Measurements from ENCODE around the gene PTPRJ.

DNA sequence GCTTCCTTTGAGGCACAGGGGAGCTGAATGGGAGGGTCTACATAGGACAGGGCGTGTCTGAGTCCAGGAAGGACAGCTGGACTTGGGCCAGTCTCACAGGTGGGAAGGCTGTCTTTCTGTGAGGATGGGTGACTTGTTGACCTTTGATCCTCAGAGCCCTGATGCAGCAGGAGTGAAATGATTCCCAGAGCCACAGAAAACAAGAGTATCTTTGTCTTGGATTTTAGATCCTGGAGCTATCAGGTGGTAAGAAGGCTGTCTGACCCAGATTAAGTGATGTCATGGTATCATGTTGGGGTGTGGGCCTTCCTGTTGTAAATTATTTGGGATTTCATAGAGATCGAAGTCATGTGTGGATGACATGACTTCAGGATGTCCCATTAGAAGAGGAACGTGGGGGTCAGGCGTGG lies 15.0 kb downstream of the PTPRJ start:
- TF ChIP-seq, protein P1, sequence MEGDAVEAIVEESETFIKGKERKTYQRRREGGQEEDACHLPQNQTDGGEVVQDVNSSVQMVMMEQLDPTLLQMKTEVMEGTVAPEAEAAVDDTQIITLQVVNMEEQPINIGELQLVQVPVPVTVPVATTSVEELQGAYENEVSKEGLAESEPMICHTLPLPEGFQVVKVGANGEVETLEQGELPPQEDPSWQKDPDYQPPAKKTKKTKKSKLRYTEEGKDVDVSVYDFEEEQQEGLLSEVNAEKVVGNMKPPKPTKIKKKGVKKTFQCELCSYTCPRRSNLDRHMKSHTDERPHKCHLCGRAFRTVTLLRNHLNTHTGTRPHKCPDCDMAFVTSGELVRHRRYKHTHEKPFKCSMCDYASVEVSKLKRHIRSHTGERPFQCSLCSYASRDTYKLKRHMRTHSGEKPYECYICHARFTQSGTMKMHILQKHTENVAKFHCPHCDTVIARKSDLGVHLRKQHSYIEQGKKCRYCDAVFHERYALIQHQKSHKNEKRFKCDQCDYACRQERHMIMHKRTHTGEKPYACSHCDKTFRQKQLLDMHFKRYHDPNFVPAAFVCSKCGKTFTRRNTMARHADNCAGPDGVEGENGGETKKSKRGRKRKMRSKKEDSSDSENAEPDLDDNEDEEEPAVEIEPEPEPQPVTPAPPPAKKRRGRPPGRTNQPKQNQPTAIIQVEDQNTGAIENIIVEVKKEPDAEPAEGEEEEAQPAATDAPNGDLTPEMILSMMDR (IDR thresholded peaks at IDR 0.05) = no peak
- no peak for TF ChIP-seq POLR2AphosphoS5 (IDR thresholded peaks at IDR 0.05)
- TF ChIP-seq POLR2A (IDR thresholded peaks at IDR 0.05) = no peak

Measured in breast epithelium (tissue), 3 donors.